Esophagus squamous epithelium (tissue), 5 donors: Measurements from ENCODE around the gene GSK3B. TPM values are rescaled to one million over a fixed set of nuclear protein-coding genes. Genes with fewer than 3 reads are reported as not detected.

Experiments
- DNase-seq: peaks from one replicate; lab custom pipeline; 2025; lab: John Stamatoyannopoulos, UW
- H3K27ac ChIP-seq, 4 donors: fragments of 200-600 bp; sonication (generic); one replicate each; pipeline ENCODE4 v1.5.1; 2016 to 2019; ENCODE audit warnings: mild to moderate bottlenecking in 1 of 4
- H3K27me3 ChIP-seq, 4 donors: fragments of 200-600 bp; sonication (generic); 1 replicate in 3 of 4; 2 replicates in 1 of 4; pipeline versions ENCODE4 v1.5.1 to v1.6.0; 2017 to 2021; ENCODE audit warnings: antibody characterized with exemption in 1 of 4
- H3K36me3 ChIP-seq, 3 donors: fragments of 200-600 bp; sonication (generic); one replicate each; pipeline ENCODE4 v1.5.1; 2016 to 2019
- H3K4me1 ChIP-seq, 3 donors: fragments of 200-600 bp; sonication (generic); one replicate each; pipeline ENCODE4 v1.5.1; 2017 to 2019
- H3K4me3 ChIP-seq, 4 donors: fragments of 200-600 bp; sonication (generic); 1 replicate in 3 of 4; 2 replicates in 1 of 4; pipeline ENCODE4 v1.5.1; 2016 to 2019; ENCODE audit warnings: mild to moderate bottlenecking in 2 of 4, moderate library complexity in 1 of 4
- H3K9me3 ChIP-seq, 3 donors: fragments of 200-600 bp; sonication (generic); one replicate each; pipeline ENCODE4 v1.5.1; 2016 to 2019
- CTCF ChIP-seq, 6 experiments: fragments of 450-650 bp in 4 of 6; fragments of 200-600 bp in 2 of 6; sonication (generic) in 2 of 6; IDR thresholded peaks; one replicate each; pipeline ENCODE4 v1.5.1; 2016 to 2019; ENCODE audit warnings: antibody characterized with exemption in 6 of 6, mild to moderate bottlenecking in 4 of 6, moderate library complexity in 4 of 6
- POLR2A ChIP-seq, 4 donors: fragments of 450-650 bp; IDR thresholded peaks; one replicate each; pipeline ENCODE4 v1.6.1; 2017; ENCODE audit warnings: antibody characterized with exemption in 4 of 4, mild to moderate bottlenecking in 4 of 4, moderate library complexity in 3 of 4
- WGBS, 2 donors: methylation state at CpG; one replicate each; pipeline ENCODE4 v1.1.5; 2018; 5-methylcytosine and 5-hydroxymethylcytosine counted together
- intact Hi-C: fragments of 100-400 bp; cut with DNase I; formaldehyde crosslinking; loops from one replicate; pipeline ENCODE4 v1.15.0; 2022
- small RNA-seq, 4 donors: library from RNA; depleted of rRNA; stranded (forward); fragments of <200 nt; gene quantifications; one replicate each; pipeline ENCODE3, GENCODE V24; 2016
- total RNA-seq, 4 donors: library from RNA; depleted of rRNA; stranded (reverse); fragments of >200 nt; gene quantifications; one replicate each; pipeline ENCODE4 v1.1.0, GENCODE V29; 2016
- donor health status: DM: yes; HTN: yes; CAD: no.

The GSK3B gene
- total RNA-seq, 4 donors from 2014 or later, result 24.1 to 38.9 (median 34.5) TPM

GRCh38 chr3:119778176-119778575 is 316.1 kb downstream of the GSK3B start:
- intact Hi-C loops, result no loop called here
- no peak for DNase-seq
- no peaks in the 10 kb centered on the region for H3K27me3 ChIP-seq
- H3K4me3 ChIP-seq, result no peak overlapping the region
- peaks cover 0 to 4% (median 0%) of the 10 kb centered on the region in 3 donors for H3K9me3 ChIP-seq
- 92 to 100% methylated on average over 1 of the region's 1 CpG for WGBS, 2 donors
- no peak for TF ChIP-seq POLR2A (IDR thresholded peaks at IDR 0.05)
- no peak for TF ChIP-seq CTCF (IDR thresholded peaks at IDR 0.05)
- no peaks in the 10 kb centered on the region for H3K36me3 ChIP-seq
- no peak overlapping the region for H3K27ac ChIP-seq
- H3K4me1 ChIP-seq, result no peaks in the 10 kb centered on the region

- Histone ChIP-seq H3K27me3 (no peaks in the 10 kb centered on the region), H3K36me3 (no peaks in the 10 kb centered on the region), H3K4me3 (no peak overlapping the region), H3K27ac (no peak overlapping the region), H3K9me3 (peaks cover 0 to 4% (median 0%) of the 10 kb centered on the region in 3 donors), H3K4me1 (no peaks in the 10 kb centered on the region)
- intact Hi-C loops, result no loop called here
- TF ChIP-seq POLR2A (IDR thresholded peaks at IDR 0.05), result no peak
- no peak for TF ChIP-seq CTCF (IDR thresholded peaks at IDR 0.05)
- DNase-seq, result no peak
- WGBS, 2 donors, result 31 to 50% methylated on average over 1 of the region's 1 CpG
Measured at GRCh38 chr3:119776304-119776703, 317.9 kb downstream of the GSK3B start.

GRCh38 chr3:119774444-119774843 is 319.8 kb downstream of the GSK3B start:
- H3K9me3 ChIP-seq, result peaks cover 0 to 4% (median 0%) of the 10 kb centered on the region in 3 donors
- H3K27ac ChIP-seq, result no peak overlapping the region
- no peaks in the 10 kb centered on the region for H3K27me3 ChIP-seq
- DNase-seq, result no peak
- H3K4me1 ChIP-seq, result no peaks in the 10 kb centered on the region
- no peak for TF ChIP-seq CTCF (IDR thresholded peaks at IDR 0.05)
- TF ChIP-seq POLR2A (IDR thresholded peaks at IDR 0.05), result no peak
- intact Hi-C loops, result no loop called here
- 44 to 47% methylated on average over 2 of the region's 2 CpGs for WGBS, 2 donors
- no peaks in the 10 kb centered on the region for H3K36me3 ChIP-seq
- H3K4me3 ChIP-seq, result no peak overlapping the region

Small RNAs within 50 kb of the gene (small RNA-seq; reads per million reads assigned to genes)
- 0 reads per million in 4 donors for gene RN7SL397P
- gene RN7SL762P, result 0 reads per million in 4 donors

Other genes with a start within 250 kb of the GSK3B start
- under 1 TPM in 3 of 4 donors, not detected in 1; 0.19 to 0.94 (median 0.57) TPM for gene GPR156, start 190.8 kb upstream of the GSK3B start, total RNA-seq